HG03520 (cell line): ENCODE results near the gene ASTL.
"Not testable (repeated sequence)": the region's sequence is repeated elsewhere in the genome, so short reads cannot be mapped to it uniquely, and the experiment has no call there.

Source experiments
- ATAC-seq: cut with Tn5 transposase; IDR thresholded peaks from one replicate; pipeline ENCODE4 v1.9.1; 2021; ENCODE audit warnings: mild to moderate bottlenecking, moderate library complexity; ENCODE audit not compliant: unreplicated experiment

ASTL gene

GRCh38 chr2:96138179-96139145 lies at the start of gene ASTL:
ASTL (minus strand) TSS chr2:96138502; CDS start chr2:96138436, 66 bp downstream.
- ATAC-seq: no peak

- ATAC-seq: no peak
Observed at GRCh38 chr2:96186562-96186961, 48.3 kb upstream of the ASTL start.

- no peak for ATAC-seq
Observed at GRCh38 chr2:96185516-96185915, 47.2 kb upstream of the ASTL start.

GRCh38 chr2:96184989-96185388 lies 46.7 kb upstream of the ASTL start:
- ATAC-seq: no peak

GRCh38 chr2:96184188-96184587 lies 45.9 kb upstream of the ASTL start:
- no peak for ATAC-seq

- ATAC-seq: no peak
Observed at GRCh38 chr2:96181529-96181928, 43.2 kb upstream of the ASTL start.

- ATAC-seq: no peak
Observed at GRCh38 chr2:96180521-96180920, 42.2 kb upstream of the ASTL start.

GRCh38 chr2:96180002-96180401 lies 41.7 kb upstream of the ASTL start:
- no peak for ATAC-seq

GRCh38 chr2:96176661-96177060 lies 38.4 kb upstream of the ASTL start:
- no peak for ATAC-seq

GRCh38 chr2:96175951-96176350 lies 37.6 kb upstream of the ASTL start:
- no peak for ATAC-seq

- peak; percentile 67 for ATAC-seq
Observed at GRCh38 chr2:96174251-96175144, 36.2 kb upstream of the ASTL start.

GRCh38 chr2:96171831-96172230 lies 33.5 kb upstream of the ASTL start:
- no peak for ATAC-seq

GRCh38 chr2:96170626-96171025 lies 32.3 kb upstream of the ASTL start:
- no peak for ATAC-seq

GRCh38 chr2:96169868-96170507 lies 31.7 kb upstream of the ASTL start:
- no peak for ATAC-seq

GRCh38 chr2:96167407-96168013 lies 29.2 kb upstream of the ASTL start:
- no peak for ATAC-seq

GRCh38 chr2:96164459-96165184 lies 26.3 kb upstream of the ASTL start:
- ATAC-seq: peak; percentile 65

- peak; percentile 45 for ATAC-seq
Observed at GRCh38 chr2:96163768-96164429, 25.6 kb upstream of the ASTL start.

GRCh38 chr2:96163415-96163767 lies 25.1 kb upstream of the ASTL start:
- ATAC-seq: peak; percentile 5

- no peak for ATAC-seq
Observed at GRCh38 chr2:96161898-96162297, 23.6 kb upstream of the ASTL start.

- not testable (repeated sequence) for ATAC-seq
Observed at GRCh38 chr2:96160366-96160765, 22.1 kb upstream of the ASTL start.
